Muscle of arm (tissue), 12 donors: ENCODE measurements around the gene TRMT1L. TPM values are rescaled to one million over a fixed set of nuclear protein-coding genes. Genes with fewer than 3 reads are reported as not detected.

ENCODE experiments used
- polyA plus RNA-seq, 12 donors: library from polyadenylated mRNA; unstranded; fragments of 120-200 nt; gene quantifications; one replicate each; pipeline ENCODE4 v1.2.1, GENCODE V29; 2013; ENCODE audit not compliant: insufficient read length in 12 of 12

TRMT1L gene
- polyA plus RNA-seq, 12 donors: 11.6 to 25.3 (median 18.1) TPM; not detected in 1

Other genes with a start within 250 kb of the TRMT1L start
- 10 to 100 TPM in 11 of 12 donors, not detected in 1; 30.3 to 69.9 (median 56.7) TPM for gene NIBAN1, start 182.4 kb downstream of the TRMT1L start, polyA plus RNA-seq
- 10 to 100 TPM in 11 of 12 donors, not detected in 1; 23.8 to 52.6 (median 44.3) TPM for gene RNF2, start 111.4 kb downstream of the TRMT1L start, polyA plus RNA-seq
- gene SWT1, start 214 bp upstream of the TRMT1L start, polyA plus RNA-seq: 1 to 10 TPM in 10 of 12 donors, not detected in 2; 6.5 to 9.6 (median 8.2) TPM
- gene IVNS1ABP, start 160.3 kb upstream of the TRMT1L start, polyA plus RNA-seq: 10 to 100 TPM in 11 of 12 donors, not detected in 1; 48.8 to 97.5 (median 80.4) TPM